ENCODE results near the gene CST9. TPM values are rescaled to one million over a fixed set of nuclear protein-coding genes. Genes with fewer than 3 reads are reported as not detected.

Gene CST9
- total and polyA plus RNA-seq, 2 of the 8 experiments (the other 6 are each of a cell fraction or from before 2014, with no cell fraction given): 0.05 to 0.19 TPM

DNA sequence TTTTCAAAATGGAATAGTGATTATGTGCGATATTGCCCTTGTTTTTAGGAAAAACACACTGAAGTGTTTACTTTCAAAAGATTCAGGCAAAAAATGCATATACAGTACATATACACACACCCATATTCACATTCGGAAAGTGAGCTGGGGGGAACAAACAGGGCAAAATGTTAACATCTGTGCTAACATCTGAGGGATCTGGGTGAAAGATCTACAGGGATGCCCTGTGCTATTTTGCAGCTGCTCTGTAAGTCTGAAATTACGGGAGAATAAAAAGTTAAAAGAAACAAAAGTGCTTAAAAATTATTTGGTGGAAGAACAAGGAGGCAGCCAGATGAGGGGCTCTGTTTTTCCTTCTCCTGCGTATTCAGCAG is 31.2 kb upstream of the CST9 start (continued):
- no peak for TF ChIP-seq GABPA (IDR thresholded peaks at IDR 0.05; ENCODE audit: borderline replicate concordance, insufficient read depth, low read length)
